Measurements from ENCODE around the gene LDAH.
A peak's percentile ranks its signal among the peaks of the same experiment; 100 is the strongest.
"Not testable (repeated sequence)": the region's sequence is repeated elsewhere in the genome, so short reads cannot be mapped to it uniquely, and the experiment has no call there.

LDAH gene

GRCh38 chr2:20724500-20725053 is 98.3 kb downstream of the LDAH start:
- intact Hi-C loops (cut with micrococcal nuclease), result no loop called here

GRCh38 chr2:20723543-20723942 is 99.4 kb downstream of the LDAH start:
- peaks cover 18% of the 10 kb centered on the region for H3K36me3 Mint-ChIP-seq (ENCODE audit: low read depth)
- peaks cover 16% of the 10 kb centered on the region for H3K9me3 Mint-ChIP-seq
- no peak overlapping the region for H3K4me3 Mint-ChIP-seq
- H3K27ac Mint-ChIP-seq, result no peak overlapping the region
- H3K4me1 Mint-ChIP-seq (ENCODE audit: low read depth), result peaks cover 8% of the 10 kb centered on the region
- H3K27me3 Mint-ChIP-seq, result no peaks in the 10 kb centered on the region
- intact Hi-C loops (cut with micrococcal nuclease), result no loop called here

More at GRCh38 chr2:20724500-20725053, 98.3 kb downstream of the LDAH start:
- Mint-ChIP-seq H3K27ac (no peak overlapping the region), H3K9me3 (peaks cover 7% of the 10 kb centered on the region), H3K4me1 (ENCODE audit: low read depth) (peaks cover 12% of the 10 kb centered on the region), H3K4me3 (no peak overlapping the region), H3K27me3 (no peaks in the 10 kb centered on the region), H3K36me3 (ENCODE audit: low read depth) (peaks cover 18% of the 10 kb centered on the region)

GRCh38 chr2:20722592-20723240 is 100.2 kb downstream of the LDAH start:
- Mint-ChIP-seq H3K36me3 (ENCODE audit: low read depth) (peaks cover 18% of the 10 kb centered on the region), H3K9me3 (peaks cover 25% of the 10 kb centered on the region), H3K4me1 (ENCODE audit: low read depth) (no peaks in the 10 kb centered on the region), H3K4me3 (no peak overlapping the region), H3K27ac (no peak overlapping the region), H3K27me3 (no peaks in the 10 kb centered on the region)
- intact Hi-C loops (cut with micrococcal nuclease), result no loop called here

GRCh38 chr2:20717641-20718040 is 105.3 kb downstream of the LDAH start:
- no peak overlapping the region for H3K27ac Mint-ChIP-seq
- peaks cover 15% of the 10 kb centered on the region for H3K4me1 Mint-ChIP-seq (ENCODE audit: low read depth)
- no peak overlapping the region for H3K4me3 Mint-ChIP-seq
- intact Hi-C loops (cut with micrococcal nuclease), result no loop called here
- peaks cover 28% of the 10 kb centered on the region for H3K9me3 Mint-ChIP-seq
- H3K27me3 Mint-ChIP-seq, result no peaks in the 10 kb centered on the region
- peaks cover 28% of the 10 kb centered on the region for H3K36me3 Mint-ChIP-seq (ENCODE audit: low read depth)

GRCh38 chr2:20716164-20716563 is 106.7 kb downstream of the LDAH start:
- H3K27me3 Mint-ChIP-seq; H3K27ac Mint-ChIP-seq; intact Hi-C loops (cut with micrococcal nuclease); H3K4me3 Mint-ChIP-seq: not testable (repeated sequence)
- peaks cover 28% of the 10 kb centered on the region for H3K9me3 Mint-ChIP-seq
- peaks cover 26% of the 10 kb centered on the region for H3K36me3 Mint-ChIP-seq (ENCODE audit: low read depth)
- peaks cover 15% of the 10 kb centered on the region for H3K4me1 Mint-ChIP-seq (ENCODE audit: low read depth)

- intact Hi-C loops (cut with micrococcal nuclease); H3K27ac Mint-ChIP-seq; H3K27me3 Mint-ChIP-seq; H3K4me3 Mint-ChIP-seq: not testable (repeated sequence)
- H3K36me3 Mint-ChIP-seq (ENCODE audit: low read depth), result peaks cover 29% of the 10 kb centered on the region
- H3K4me1 Mint-ChIP-seq (ENCODE audit: low read depth), result peaks cover 15% of the 10 kb centered on the region
- H3K9me3 Mint-ChIP-seq, result peaks cover 19% of the 10 kb centered on the region
These were observed 108.5 kb downstream of the LDAH start for GRCh38 chr2:20714412-20714811.

GRCh38 chr2:20713585-20713984 is 109.3 kb downstream of the LDAH start:
- H3K27me3 Mint-ChIP-seq; intact Hi-C loops (cut with micrococcal nuclease); H3K27ac Mint-ChIP-seq; H3K4me3 Mint-ChIP-seq: not testable (repeated sequence)
- H3K4me1 Mint-ChIP-seq (ENCODE audit: low read depth), result peaks cover 15% of the 10 kb centered on the region
- H3K9me3 Mint-ChIP-seq, result peaks cover 11% of the 10 kb centered on the region
- H3K36me3 Mint-ChIP-seq (ENCODE audit: low read depth), result peaks cover 29% of the 10 kb centered on the region

- Mint-ChIP-seq H3K36me3 (ENCODE audit: low read depth) (peaks cover 21% of the 10 kb centered on the region), H3K4me1 (ENCODE audit: low read depth) (peaks cover 15% of the 10 kb centered on the region)
- intact Hi-C loops (cut with micrococcal nuclease); H3K9me3 Mint-ChIP-seq; H3K4me3 Mint-ChIP-seq; H3K27ac Mint-ChIP-seq; H3K27me3 Mint-ChIP-seq: not testable (repeated sequence)
These were observed 111.3 kb downstream of the LDAH start for GRCh38 chr2:20711641-20712040.

GRCh38 chr2:20707601-20708000 is 115.3 kb downstream of the LDAH start:
- Mint-ChIP-seq H3K27me3 (no peaks in the 10 kb centered on the region), H3K4me3 (no peak overlapping the region), H3K4me1 (ENCODE audit: low read depth) (no peaks in the 10 kb centered on the region), H3K27ac (no peak overlapping the region), H3K9me3 (no peaks in the 10 kb centered on the region), H3K36me3 (ENCODE audit: low read depth) (peaks cover 11% of the 10 kb centered on the region)
- intact Hi-C loops (cut with micrococcal nuclease), result no loop called here

- no peaks in the 10 kb centered on the region for H3K4me1 Mint-ChIP-seq (ENCODE audit: low read depth)
These were observed 116.1 kb downstream of the LDAH start for GRCh38 chr2:20706786-20707185.

GRCh38 chr2:20706217-20706616 is 116.7 kb downstream of the LDAH start:
- Mint-ChIP-seq H3K36me3 (ENCODE audit: low read depth) (peaks cover 4% of the 10 kb centered on the region), H3K4me3 (no peak overlapping the region), H3K27me3 (no peaks in the 10 kb centered on the region), H3K27ac (no peak overlapping the region), H3K9me3 (no peaks in the 10 kb centered on the region), H3K4me1 (ENCODE audit: low read depth) (no peaks in the 10 kb centered on the region)
- intact Hi-C loops (cut with micrococcal nuclease), result no loop called here

More at GRCh38 chr2:20706786-20707185, 116.1 kb downstream of the LDAH start:
- no peaks in the 10 kb centered on the region for H3K27me3 Mint-ChIP-seq
- intact Hi-C loops (cut with micrococcal nuclease), result no loop called here
- H3K27ac Mint-ChIP-seq, result no peak overlapping the region
- H3K9me3 Mint-ChIP-seq, result no peaks in the 10 kb centered on the region
- peaks cover 10% of the 10 kb centered on the region for H3K36me3 Mint-ChIP-seq (ENCODE audit: low read depth)
- no peak overlapping the region for H3K4me3 Mint-ChIP-seq

GRCh38 chr2:20704886-20705285 is 118.0 kb downstream of the LDAH start:
- H3K27me3 Mint-ChIP-seq, result no peaks in the 10 kb centered on the region
- no peaks in the 10 kb centered on the region for H3K36me3 Mint-ChIP-seq (ENCODE audit: low read depth)
- peaks cover 1% of the 10 kb centered on the region for H3K4me1 Mint-ChIP-seq (ENCODE audit: low read depth)
- no peak overlapping the region for H3K4me3 Mint-ChIP-seq
- intact Hi-C loops (cut with micrococcal nuclease), result no loop called here
- H3K27ac Mint-ChIP-seq, result no peak overlapping the region
- no peaks in the 10 kb centered on the region for H3K9me3 Mint-ChIP-seq

- Mint-ChIP-seq H3K4me1 (ENCODE audit: low read depth) (peaks cover 15% of the 10 kb centered on the region), H3K4me3 (no peak overlapping the region), H3K27me3 (no peaks in the 10 kb centered on the region), H3K27ac (no peak overlapping the region), H3K9me3 (no peaks in the 10 kb centered on the region), H3K36me3 (ENCODE audit: low read depth) (no peaks in the 10 kb centered on the region)
- intact Hi-C loops (cut with micrococcal nuclease), result no loop called here
These were observed 120.3 kb downstream of the LDAH start for GRCh38 chr2:20702563-20702962.

- intact Hi-C loops (cut with micrococcal nuclease), result no loop called here
- H3K36me3 Mint-ChIP-seq (ENCODE audit: low read depth), result no peaks in the 10 kb centered on the region
- H3K27me3 Mint-ChIP-seq, result no peaks in the 10 kb centered on the region
- H3K9me3 Mint-ChIP-seq, result no peaks in the 10 kb centered on the region
- peak overlapping the region; percentile 39 for H3K4me3 Mint-ChIP-seq
- peak overlapping the region; percentile 56 for H3K27ac Mint-ChIP-seq
- peaks cover 15% of the 10 kb centered on the region for H3K4me1 Mint-ChIP-seq (ENCODE audit: low read depth)
These were observed 123.8 kb downstream of the LDAH start for GRCh38 chr2:20698916-20699613.

All from dendritic cell treated with granulocyte-macrophage colony-stimulating factor and Interleukin-4, amounts not matched to agents 40 ng/mL and 50 ng/mL, for 4 days (primary cell).